ENCODE measurements around the gene ATF6B. TPM values are rescaled to one million over a fixed set of nuclear protein-coding genes. Genes with fewer than 3 reads are reported as not detected.

Gene ATF6B
- total and polyA plus RNA-seq, 2 of the 13 experiments (the other 11 are each of a cell fraction or from before 2014, with no cell fraction given): 18.1 to 44.0 TPM

- TF ChIP-seq ZMYM3 (CRISPR knock-in tag; IDR thresholded peaks at IDR 0.05): 0 out of 2 replicates have a peak, but pooled peaks have one; percentile 19
- TF ChIP-seq SAP130 (CRISPR knock-in tag; IDR thresholded peaks at IDR 0.05; ENCODE audit: low read depth): peak; percentile 53; the same call in 1 of the 2 replicates
- TF ChIP-seq, protein P1, sequence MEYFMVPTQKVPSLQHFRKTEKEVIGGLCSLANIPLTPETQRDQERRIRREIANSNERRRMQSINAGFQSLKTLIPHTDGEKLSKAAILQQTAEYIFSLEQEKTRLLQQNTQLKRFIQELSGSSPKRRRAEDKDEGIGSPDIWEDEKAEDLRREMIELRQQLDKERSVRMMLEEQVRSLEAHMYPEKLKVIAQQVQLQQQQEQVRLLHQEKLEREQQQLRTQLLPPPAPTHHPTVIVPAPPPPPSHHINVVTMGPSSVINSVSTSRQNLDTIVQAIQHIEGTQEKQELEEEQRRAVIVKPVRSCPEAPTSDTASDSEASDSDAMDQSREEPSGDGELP (IDR thresholded peaks at IDR 0.05; ENCODE audit: borderline replicate concordance, low read depth): 0 out of 2 replicates have a peak, but pooled peaks have one; percentile 8
- 0 out of 2 replicates have a peak, but pooled peaks have one; percentile 27 for TF ChIP-seq KDM2A (CRISPR knock-in tag; IDR thresholded peaks at IDR 0.05; ENCODE audit: borderline replicate concordance, low read depth)
- TF ChIP-seq HNF1B (CRISPR knock-in tag; IDR thresholded peaks at IDR 0.05): no peak
- TF ChIP-seq SIX1 (CRISPR knock-in tag; IDR thresholded peaks at IDR 0.05; ENCODE audit: borderline replicate concordance): peak; percentile 22; the same call in 1 of the 2 replicates
- peak; percentile 58 for TF ChIP-seq STAG1 (CRISPR knock-in tag; IDR thresholded peaks at IDR 0.05)
- peak; percentile 30 for TF ChIP-seq AGO2 (optimal IDR thresholded peaks at IDR 0.05; ENCODE audit: low read depth, low read length)
- no peak for TF ChIP-seq ZNF354B (CRISPR knock-in tag; IDR thresholded peaks at IDR 0.05)
- TF ChIP-seq, protein P2, sequence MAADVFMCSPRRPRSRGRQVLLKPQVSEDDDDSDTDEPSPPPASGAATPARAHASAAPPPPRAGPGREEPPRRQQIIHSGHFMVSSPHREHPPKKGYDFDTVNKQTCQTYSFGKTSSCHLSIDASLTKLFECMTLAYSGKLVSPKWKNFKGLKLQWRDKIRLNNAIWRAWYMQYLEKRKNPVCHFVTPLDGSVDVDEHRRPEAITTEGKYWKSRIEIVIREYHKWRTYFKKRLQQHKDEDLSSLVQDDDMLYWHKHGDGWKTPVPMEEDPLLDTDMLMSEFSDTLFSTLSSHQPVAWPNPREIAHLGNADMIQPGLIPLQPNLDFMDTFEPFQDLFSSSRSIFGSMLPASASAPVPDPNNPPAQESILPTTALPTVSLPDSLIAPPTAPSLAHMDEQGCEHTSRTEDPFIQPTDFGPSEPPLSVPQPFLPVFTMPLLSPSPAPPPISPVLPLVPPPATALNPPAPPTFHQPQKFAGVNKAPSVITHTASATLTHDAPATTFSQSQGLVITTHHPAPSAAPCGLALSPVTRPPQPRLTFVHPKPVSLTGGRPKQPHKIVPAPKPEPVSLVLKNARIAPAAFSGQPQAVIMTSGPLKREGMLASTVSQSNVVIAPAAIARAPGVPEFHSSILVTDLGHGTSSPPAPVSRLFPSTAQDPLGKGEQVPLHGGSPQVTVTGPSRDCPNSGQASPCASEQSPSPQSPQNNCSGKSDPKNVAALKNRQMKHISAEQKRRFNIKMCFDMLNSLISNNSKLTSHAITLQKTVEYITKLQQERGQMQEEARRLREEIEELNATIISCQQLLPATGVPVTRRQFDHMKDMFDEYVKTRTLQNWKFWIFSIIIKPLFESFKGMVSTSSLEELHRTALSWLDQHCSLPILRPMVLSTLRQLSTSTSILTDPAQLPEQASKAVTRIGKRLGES (CRISPR knock-in tag; IDR thresholded peaks at IDR 0.05; ENCODE audit: borderline replicate concordance): no peak
- TF ChIP-seq EP300 (IDR thresholded peaks at IDR 0.05; ENCODE audit: low read depth in 2 of 2, low read length in 2 of 2): peak in 1 of 2 experiments; percentile 11; a peak in 1 of 4 replicates
- 0 out of 2 replicates have a peak, but pooled peaks have one; percentile 21 for TF ChIP-seq EP300 (CRISPR knock-in tag; IDR thresholded peaks at IDR 0.05; ENCODE audit: borderline replicate concordance)
- TF ChIP-seq, protein P3, sequence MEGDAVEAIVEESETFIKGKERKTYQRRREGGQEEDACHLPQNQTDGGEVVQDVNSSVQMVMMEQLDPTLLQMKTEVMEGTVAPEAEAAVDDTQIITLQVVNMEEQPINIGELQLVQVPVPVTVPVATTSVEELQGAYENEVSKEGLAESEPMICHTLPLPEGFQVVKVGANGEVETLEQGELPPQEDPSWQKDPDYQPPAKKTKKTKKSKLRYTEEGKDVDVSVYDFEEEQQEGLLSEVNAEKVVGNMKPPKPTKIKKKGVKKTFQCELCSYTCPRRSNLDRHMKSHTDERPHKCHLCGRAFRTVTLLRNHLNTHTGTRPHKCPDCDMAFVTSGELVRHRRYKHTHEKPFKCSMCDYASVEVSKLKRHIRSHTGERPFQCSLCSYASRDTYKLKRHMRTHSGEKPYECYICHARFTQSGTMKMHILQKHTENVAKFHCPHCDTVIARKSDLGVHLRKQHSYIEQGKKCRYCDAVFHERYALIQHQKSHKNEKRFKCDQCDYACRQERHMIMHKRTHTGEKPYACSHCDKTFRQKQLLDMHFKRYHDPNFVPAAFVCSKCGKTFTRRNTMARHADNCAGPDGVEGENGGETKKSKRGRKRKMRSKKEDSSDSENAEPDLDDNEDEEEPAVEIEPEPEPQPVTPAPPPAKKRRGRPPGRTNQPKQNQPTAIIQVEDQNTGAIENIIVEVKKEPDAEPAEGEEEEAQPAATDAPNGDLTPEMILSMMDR (CRISPR knock-in tag; IDR thresholded peaks at IDR 0.05): peak; percentile 65
- peak; percentile 76 for TF ChIP-seq RFX3 (CRISPR knock-in tag; IDR thresholded peaks at IDR 0.05)
- TF ChIP-seq ZNF629 (CRISPR knock-in tag; conservative IDR thresholded peaks at IDR 0.05): peak; percentile 74
- TF ChIP-seq HNF4A (CRISPR knock-in tag; IDR thresholded peaks at IDR 0.05): 0 out of 2 replicates have a peak, but pooled peaks have one; percentile 6
- peak; percentile 81 for TF ChIP-seq RFX1 (IDR thresholded peaks at IDR 0.05)
- TF ChIP-seq RBFOX2 (IDR thresholded peaks at IDR 0.05; ENCODE audit: low read depth, low read length): 0 out of 2 replicates have a peak, but pooled peaks have one; percentile 4
- peak; percentile 27; the same call in 1 of the 2 replicates for TF ChIP-seq ELF3 (CRISPR knock-in tag; IDR thresholded peaks at IDR 0.05)
- TF ChIP-seq, protein P4, sequence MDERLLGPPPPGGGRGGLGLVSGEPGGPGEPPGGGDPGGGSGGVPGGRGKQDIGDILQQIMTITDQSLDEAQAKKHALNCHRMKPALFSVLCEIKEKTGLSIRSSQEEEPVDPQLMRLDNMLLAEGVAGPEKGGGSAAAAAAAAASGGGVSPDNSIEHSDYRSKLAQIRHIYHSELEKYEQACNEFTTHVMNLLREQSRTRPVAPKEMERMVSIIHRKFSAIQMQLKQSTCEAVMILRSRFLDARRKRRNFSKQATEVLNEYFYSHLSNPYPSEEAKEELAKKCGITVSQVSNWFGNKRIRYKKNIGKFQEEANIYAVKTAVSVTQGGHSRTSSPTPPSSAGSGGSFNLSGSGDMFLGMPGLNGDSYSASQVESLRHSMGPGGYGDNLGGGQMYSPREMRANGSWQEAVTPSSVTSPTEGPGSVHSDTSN (CRISPR knock-in tag; IDR thresholded peaks at IDR 0.05): no peak
- TF ChIP-seq SRSF1 (optimal IDR thresholded peaks at IDR 0.05; ENCODE audit: low read depth, low read length): no peak
Measured at GRCh38 chr6:32113386-32114352, 14.4 kb downstream of the ATF6B start (continued).

Data from HepG2 (cell line).